ENCODE measurements around the gene C9orf85. TPM values are rescaled to one million over a fixed set of nuclear protein-coding genes. Genes with fewer than 3 reads are reported as not detected.

The C9orf85 gene
- total and polyA plus RNA-seq, 2 donors (not counting 3 experiments of a cell fraction or from before 2014, with no cell fraction given): 8.3 to 11.3 TPM

DNA sequence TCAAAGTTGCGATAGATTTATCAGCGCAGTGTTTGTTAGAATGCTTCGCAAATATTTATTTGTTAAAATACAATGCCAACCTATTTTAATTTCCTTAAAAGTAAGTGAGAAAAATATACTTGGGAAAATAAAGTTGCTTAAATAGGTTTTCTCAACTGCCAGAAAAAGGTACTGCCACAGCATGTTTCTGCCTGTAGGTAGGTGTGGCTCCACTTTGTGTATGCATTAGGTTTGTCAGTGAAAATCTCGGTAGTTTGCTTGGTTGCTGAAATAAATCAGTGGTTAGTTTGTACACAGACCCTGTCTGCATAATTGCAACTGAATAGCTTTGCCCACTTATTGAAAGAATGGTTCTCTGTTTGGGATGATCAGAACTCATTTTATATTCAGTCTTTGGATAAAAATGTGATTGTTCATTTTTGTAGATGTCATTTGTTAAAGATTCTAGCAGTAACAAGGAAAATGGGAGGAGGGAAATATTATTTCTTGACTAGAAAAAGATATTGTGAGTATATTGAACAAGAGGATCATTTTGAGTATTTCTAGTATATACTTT is 25.7 kb downstream of the C9orf85 start:
- dilution Hi-C loops (cut with MboI; ENCODE audit: extremely low pct_ligation_motif_present, low sequenced_read_pairs): no loop called here
- no peaks in the 10 kb centered on the region for H3K9me3 ChIP-seq (replicated peaks; ENCODE audit: control insufficient read depth, insufficient read depth, low read length)
- peaks cover 2% of the 10 kb centered on the region for H4K20me1 ChIP-seq (replicated peaks; ENCODE audit: control insufficient read depth, extremely low read depth, insufficient read depth, low read length)
- H3K36me3 ChIP-seq (ENCODE audit: control insufficient read depth in 2 of 2, extremely low read depth in 1 of 2, insufficient read depth in 2 of 2, low read length in 2 of 2): no peaks in the 10 kb centered on the region
- FAIRE-seq (no peak), DNase-seq (ENCODE audit: low read depth, low spot score) (no peak)
- H3K79me2 ChIP-seq (ENCODE audit: control insufficient read depth, insufficient read depth, low read length): peaks cover 2% of the 10 kb centered on the region
- ChIA-PET CTCF (interaction anchor here (1.9 kb wide), 1 partner anchor 11 kb away, joined by 4 read pairs; no protein-coding TSS in a partner anchor), POLR2A (no interaction called here)
- H3K27ac ChIP-seq (ENCODE audit: insufficient read depth, low read depth, low read length): no peak overlapping the region
- H3K27me3 ChIP-seq (ENCODE audit: control insufficient read depth in 2 of 2, insufficient read depth in 2 of 2, low read length in 2 of 2): no peaks in the 10 kb centered on the region
- H2AFZ ChIP-seq (ENCODE audit: low read depth, low read length): no peak overlapping the region
- no peaks in the 10 kb centered on the region for H3K9me1 ChIP-seq (replicated peaks; ENCODE audit: control insufficient read depth, extremely low read depth, insufficient read depth, low read length)
- BruUV-seq (replicated peaks): no TSS peak
- H3K9ac ChIP-seq (replicated peaks; ENCODE audit: extremely low read depth, insufficient read depth, low read length): no peak overlapping the region
- H3K4me2 ChIP-seq (ENCODE audit: insufficient read depth, low read length): no peak overlapping the region
- intact Hi-C loops (cut with micrococcal nuclease): no loop called here
- TF ChIP-seq MYC (IDR thresholded peaks at IDR 0.05; ENCODE audit: low read depth, low read length) (no peak), JUN (IDR thresholded peaks at IDR 0.05; ENCODE audit: borderline replicate concordance, insufficient read depth, insufficient read length, low read depth) (no peak), POLR2AphosphoS5 (IDR thresholded peaks at IDR 0.05; ENCODE audit: insufficient read depth, low read depth, low read length) (no peak), EZH2 (IDR thresholded peaks at IDR 0.05; ENCODE audit: borderline replicate concordance, low read depth, low read length, severe bottlenecking) (no peak), FOS (IDR thresholded peaks at IDR 0.05; ENCODE audit: borderline replicate concordance, insufficient read depth, low read length) (no peak), GATA2 (IDR thresholded peaks at IDR 0.05; ENCODE audit: insufficient read depth, insufficient read length, low read depth, low read length) (no peak), POLR2A (IDR thresholded peaks at IDR 0.05; ENCODE audit: low read depth, low read length) (no peak)
- TF ChIP-seq, protein P1, sequence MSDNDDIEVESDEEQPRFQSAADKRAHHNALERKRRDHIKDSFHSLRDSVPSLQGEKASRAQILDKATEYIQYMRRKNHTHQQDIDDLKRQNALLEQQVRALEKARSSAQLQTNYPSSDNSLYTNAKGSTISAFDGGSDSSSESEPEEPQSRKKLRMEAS (IDR thresholded peaks at IDR 0.05; ENCODE audit: insufficient read depth, insufficient read length): no peak
- TF ChIP-seq, protein P2, sequence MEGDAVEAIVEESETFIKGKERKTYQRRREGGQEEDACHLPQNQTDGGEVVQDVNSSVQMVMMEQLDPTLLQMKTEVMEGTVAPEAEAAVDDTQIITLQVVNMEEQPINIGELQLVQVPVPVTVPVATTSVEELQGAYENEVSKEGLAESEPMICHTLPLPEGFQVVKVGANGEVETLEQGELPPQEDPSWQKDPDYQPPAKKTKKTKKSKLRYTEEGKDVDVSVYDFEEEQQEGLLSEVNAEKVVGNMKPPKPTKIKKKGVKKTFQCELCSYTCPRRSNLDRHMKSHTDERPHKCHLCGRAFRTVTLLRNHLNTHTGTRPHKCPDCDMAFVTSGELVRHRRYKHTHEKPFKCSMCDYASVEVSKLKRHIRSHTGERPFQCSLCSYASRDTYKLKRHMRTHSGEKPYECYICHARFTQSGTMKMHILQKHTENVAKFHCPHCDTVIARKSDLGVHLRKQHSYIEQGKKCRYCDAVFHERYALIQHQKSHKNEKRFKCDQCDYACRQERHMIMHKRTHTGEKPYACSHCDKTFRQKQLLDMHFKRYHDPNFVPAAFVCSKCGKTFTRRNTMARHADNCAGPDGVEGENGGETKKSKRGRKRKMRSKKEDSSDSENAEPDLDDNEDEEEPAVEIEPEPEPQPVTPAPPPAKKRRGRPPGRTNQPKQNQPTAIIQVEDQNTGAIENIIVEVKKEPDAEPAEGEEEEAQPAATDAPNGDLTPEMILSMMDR (IDR thresholded peaks at IDR 0.05; ENCODE audit: extremely low read depth in 1 of 2, insufficient read depth in 1 of 2, low read depth in 1 of 2, low read length in 2 of 2): no peak
- no peak overlapping the region for H3K4me3 ChIP-seq (replicated peaks in 1 of 3; ENCODE audit: insufficient read depth in 1 of 3, low read depth in 1 of 3, low read length in 3 of 3)
- H3K4me1 ChIP-seq (ENCODE audit: control insufficient read depth, extremely low read depth, insufficient read depth, low read length): no peaks in the 10 kb centered on the region
